CD4-positive, CD25-positive, alpha-beta regulatory T cell (primary cell): Measurements from ENCODE around the gene DNAJC7. TPM values are rescaled to one million over a fixed set of nuclear protein-coding genes. Genes with fewer than 3 reads are reported as not detected.

Experiments used
- ATAC-seq, 2 donors: fragments of 150-1000 bp; cut with Tn5 transposase; one replicate each; pipeline ENCODE4 v1.10.0; 2021; ENCODE audit warnings: low read depth in 2 of 2, moderate number of reproducible peaks in 2 of 2, moderate library complexity in 1 of 2
- DNase-seq, 3 donors: peaks; one replicate each; pipeline versions ENCODE4 v3.0.0 to v3.0.0-alpha.2; 2012 to 2022; ENCODE audit warnings: mixed read lengths in 1 of 3
- H3K27ac ChIP-seq: one replicate; pipeline ENCODE4 v1.7.0; 2013; ENCODE audit warnings: mild to moderate bottlenecking, low read length; ENCODE audit not compliant: insufficient read depth, poor library complexity, severe bottlenecking
- H3K27me3 ChIP-seq: one replicate; pipeline ENCODE4 v1.7.0; 2013; ENCODE audit warnings: low read length; ENCODE audit not compliant: control insufficient read depth, insufficient read depth
- H3K36me3 ChIP-seq: one replicate; pipeline ENCODE4 v1.7.0; 2013; ENCODE audit warnings: mild to moderate bottlenecking, low read length, moderate library complexity; ENCODE audit not compliant: control insufficient read depth, insufficient read depth
- H3K4me1 ChIP-seq: 2 replicates; pipeline ENCODE4 v1.7.0; 2013; ENCODE audit warnings: mild to moderate bottlenecking, low read length; ENCODE audit not compliant: insufficient read depth, control insufficient read depth, poor library complexity, severe bottlenecking
- H3K4me3 ChIP-seq: one replicate; pipeline ENCODE4 v1.7.0; 2013; ENCODE audit warnings: low read depth, mild to moderate bottlenecking, low read length, moderate library complexity
- H3K9me3 ChIP-seq, 2 experiments: 1 replicate in 1 of 2; 2 replicates in 1 of 2; pipeline ENCODE4 v1.7.0; 2013; ENCODE audit warnings: low read length in 2 of 2, mild to moderate bottlenecking in 1 of 2, moderate library complexity in 1 of 2; ENCODE audit not compliant: control insufficient read depth in 2 of 2
- H3K27ac Mint-ChIP-seq, 3 donors: one replicate each; pipeline ENCODE4 v1.8.0; 2020 to 2022; ENCODE audit warnings: mild to moderate bottlenecking in 3 of 3, mixed read lengths in 3 of 3, moderate library complexity in 2 of 3
- H3K27me3 Mint-ChIP-seq: one replicate; pipeline ENCODE4 v1.8.0; 2022; ENCODE audit warnings: mild to moderate bottlenecking, mixed read lengths
- H3K36me3 Mint-ChIP-seq: one replicate; pipeline ENCODE4 v1.8.0; 2020; ENCODE audit warnings: mixed read lengths
- H3K4me1 Mint-ChIP-seq, 4 donors: one replicate each; pipeline ENCODE4 v1.8.0; 2020 to 2022; ENCODE audit warnings: mixed read lengths in 4 of 4, mild to moderate bottlenecking in 1 of 4
- H3K4me3 Mint-ChIP-seq, 4 donors: one replicate each; pipeline ENCODE4 v1.8.0; 2020 to 2022; ENCODE audit warnings: mild to moderate bottlenecking in 4 of 4, mixed read lengths in 4 of 4, moderate library complexity in 3 of 4
- H3K9me3 Mint-ChIP-seq, 7 donors: one replicate each; pipeline ENCODE4 v1.8.0; 2020 to 2022; ENCODE audit warnings: mixed read lengths in 7 of 7, mild to moderate bottlenecking in 3 of 7, moderate library complexity in 2 of 7
- polyA plus RNA-seq, 4 donors: library from polyadenylated mRNA; unstranded; fragments of 300-500 nt; fragmentation: Illumina TruSeq; gene quantifications; one replicate each; pipeline ENCODE4 v1.2.3, GENCODE V29; 2021
- total RNA-seq: library from RNA; stranded (reverse); gene quantifications from one replicate; pipeline ENCODE4 v1.2.3, GENCODE V29; 2022

The DNAJC7 gene
- total and polyA plus RNA-seq, 5 donors from 2014 or later, result 53.3 to 149 (median 75.3) TPM

GRCh38 chr17:41992576-41992975 lies 24.7 kb downstream of the DNAJC7 start:
- H3K4me3 Mint-ChIP-seq, result no peak overlapping the region
- Histone ChIP-seq H3K4me1 (no peaks in the 10 kb centered on the region), H3K9me3 (no peaks in the 10 kb centered on the region), H3K4me3 (no peak overlapping the region), H3K36me3 (peaks cover 87% of the 10 kb centered on the region), H3K27ac (no peak overlapping the region), H3K27me3 (no peaks in the 10 kb centered on the region)
- ATAC-seq (no peak), DNase-seq (no peak)
- peak overlapping the region in 1 of 3 donors; percentile 64 for H3K27ac Mint-ChIP-seq
- no peaks in the 10 kb centered on the region for H3K27me3 Mint-ChIP-seq
- H3K9me3 Mint-ChIP-seq, result no peaks in the 10 kb centered on the region
- peaks cover 52% of the 10 kb centered on the region for H3K36me3 Mint-ChIP-seq
- peaks cover 0 to 2% (median 0%) of the 10 kb centered on the region in 4 donors for H3K4me1 Mint-ChIP-seq

GRCh38 chr17:41989702-41990419 lies 27.4 kb downstream of the DNAJC7 start:
- no peak overlapping the region for H3K27ac ChIP-seq
- DNase-seq (no peak), ATAC-seq (no peak)
- Mint-ChIP-seq H3K9me3 (no peaks in the 10 kb centered on the region), H3K4me1 (no peaks in the 10 kb centered on the region), H3K27me3 (no peaks in the 10 kb centered on the region), H3K36me3 (peaks cover 56% of the 10 kb centered on the region), H3K4me3 (no peak overlapping the region), H3K27ac (peak overlapping the region in 1 of 3 donors; percentile 26)
- H3K27me3 ChIP-seq, result no peaks in the 10 kb centered on the region
- no peak overlapping the region for H3K4me3 ChIP-seq
- H3K9me3 ChIP-seq, result no peaks in the 10 kb centered on the region
- no peaks in the 10 kb centered on the region for H3K4me1 ChIP-seq
- peaks cover 84% of the 10 kb centered on the region for H3K36me3 ChIP-seq

GRCh38 chr17:41988418-41988817 lies 28.8 kb downstream of the DNAJC7 start:
- no peaks in the 10 kb centered on the region for H3K27me3 Mint-ChIP-seq
- DNase-seq, result no peak
- no peaks in the 10 kb centered on the region for H3K9me3 ChIP-seq
- no peak overlapping the region for H3K27ac ChIP-seq
- no peaks in the 10 kb centered on the region for H3K4me1 ChIP-seq
- no peak overlapping the region for H3K4me3 ChIP-seq
- H3K36me3 ChIP-seq, result peaks cover 87% of the 10 kb centered on the region
- H3K4me3 Mint-ChIP-seq, result no peak overlapping the region
- no peak overlapping the region for H3K27ac Mint-ChIP-seq
- ATAC-seq, result no peak
- no peaks in the 10 kb centered on the region for H3K9me3 Mint-ChIP-seq
- no peaks in the 10 kb centered on the region for H3K27me3 ChIP-seq
- peaks cover 59% of the 10 kb centered on the region for H3K36me3 Mint-ChIP-seq
- H3K4me1 Mint-ChIP-seq, result no peaks in the 10 kb centered on the region

GRCh38 chr17:41987642-41988041 lies 29.6 kb downstream of the DNAJC7 start:
- Mint-ChIP-seq H3K36me3 (peaks cover 56% of the 10 kb centered on the region), H3K27me3 (no peaks in the 10 kb centered on the region), H3K4me3 (no peak overlapping the region), H3K4me1 (no peaks in the 10 kb centered on the region), H3K27ac (no peak overlapping the region), H3K9me3 (no peaks in the 10 kb centered on the region)
- no peak for DNase-seq
- Histone ChIP-seq H3K27ac (no peak overlapping the region), H3K9me3 (no peaks in the 10 kb centered on the region), H3K27me3 (no peaks in the 10 kb centered on the region), H3K4me3 (no peak overlapping the region), H3K4me1 (no peaks in the 10 kb centered on the region), H3K36me3 (peaks cover 86% of the 10 kb centered on the region)
- no peak for ATAC-seq

GRCh38 chr17:41986634-41987033 lies 30.6 kb downstream of the DNAJC7 start:
- no peak overlapping the region for H3K4me3 Mint-ChIP-seq
- no peak overlapping the region for H3K27ac ChIP-seq
- no peaks in the 10 kb centered on the region for H3K4me1 Mint-ChIP-seq
- H3K36me3 Mint-ChIP-seq, result peaks cover 58% of the 10 kb centered on the region
- ATAC-seq (no peak), DNase-seq (no peak)
- peak overlapping the region in 1 of 3 donors; percentile 38 for H3K27ac Mint-ChIP-seq
- H3K27me3 ChIP-seq, result no peaks in the 10 kb centered on the region
- peaks cover 89% of the 10 kb centered on the region for H3K36me3 ChIP-seq
- no peak overlapping the region for H3K4me3 ChIP-seq
- H3K9me3 ChIP-seq, result no peaks in the 10 kb centered on the region
- no peaks in the 10 kb centered on the region for H3K9me3 Mint-ChIP-seq
- H3K4me1 ChIP-seq, result no peaks in the 10 kb centered on the region
- H3K27me3 Mint-ChIP-seq, result no peaks in the 10 kb centered on the region

- H3K36me3 ChIP-seq, result peaks cover 89% of the 10 kb centered on the region
- Mint-ChIP-seq H3K27me3 (no peaks in the 10 kb centered on the region), H3K4me3 (no peak overlapping the region), H3K36me3 (peaks cover 53% of the 10 kb centered on the region), H3K27ac (no peak overlapping the region), H3K9me3 (no peaks in the 10 kb centered on the region), H3K4me1 (no peaks in the 10 kb centered on the region)
- no peak overlapping the region for H3K4me3 ChIP-seq
- no peak overlapping the region for H3K27ac ChIP-seq
- ATAC-seq (no peak), DNase-seq (no peak)
- no peaks in the 10 kb centered on the region for H3K4me1 ChIP-seq
- no peaks in the 10 kb centered on the region for H3K27me3 ChIP-seq
- H3K9me3 ChIP-seq, result no peaks in the 10 kb centered on the region
Measured at GRCh38 chr17:41985919-41986318, 31.3 kb downstream of the DNAJC7 start.

GRCh38 chr17:41984454-41984853 lies 32.8 kb downstream of the DNAJC7 start:
- H3K4me1 ChIP-seq, result no peaks in the 10 kb centered on the region
- Mint-ChIP-seq H3K9me3 (no peaks in the 10 kb centered on the region), H3K27ac (no peak overlapping the region), H3K36me3 (peaks cover 59% of the 10 kb centered on the region), H3K4me1 (no peaks in the 10 kb centered on the region), H3K4me3 (no peak overlapping the region), H3K27me3 (no peaks in the 10 kb centered on the region)
- no peaks in the 10 kb centered on the region for H3K9me3 ChIP-seq
- ATAC-seq, result no peak
- H3K27ac ChIP-seq, result no peak overlapping the region
- no peak overlapping the region for H3K4me3 ChIP-seq
- no peak for DNase-seq
- peaks cover 87% of the 10 kb centered on the region for H3K36me3 ChIP-seq
- no peaks in the 10 kb centered on the region for H3K27me3 ChIP-seq
